Activated CD4-positive, alpha-beta T cell treated with anti-CD3 and anti-CD28 coated beads, Interleukin-2, Interleukin-4, amounts not matched to agents 100 ng/mL and 50 ng/mL, durations not matched to agents 16 hours and 8 hours (primary cell): ENCODE data around the gene RNF4.
"Not testable (repeated sequence)": the region's sequence is repeated elsewhere in the genome, so short reads cannot be mapped to it uniquely, and the experiment has no call there.

Source experiments
- DNase-seq: peaks from one replicate; pipeline ENCODE4 v3.0.0-alpha.2; 2020; ENCODE audit warnings: low spot score

Gene RNF4, protein sequence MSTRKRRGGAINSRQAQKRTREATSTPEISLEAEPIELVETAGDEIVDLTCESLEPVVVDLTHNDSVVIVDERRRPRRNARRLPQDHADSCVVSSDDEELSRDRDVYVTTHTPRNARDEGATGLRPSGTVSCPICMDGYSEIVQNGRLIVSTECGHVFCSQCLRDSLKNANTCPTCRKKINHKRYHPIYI

GRCh38 chr4:2468456-2469191 is at the start of gene RNF4:
TSS of gene RNF4 (plus strand) at chr4:2469106. CDS start at chr4:2490494, 21,388 bp downstream.
- peak; percentile 97 for DNase-seq

GRCh38 chr4:2419814-2420213 is 49.1 kb upstream of the RNF4 start:
- no peak for DNase-seq

- no peak for DNase-seq
Observed at GRCh38 chr4:2421928-2422327, 47.0 kb upstream of the RNF4 start.

DNA sequence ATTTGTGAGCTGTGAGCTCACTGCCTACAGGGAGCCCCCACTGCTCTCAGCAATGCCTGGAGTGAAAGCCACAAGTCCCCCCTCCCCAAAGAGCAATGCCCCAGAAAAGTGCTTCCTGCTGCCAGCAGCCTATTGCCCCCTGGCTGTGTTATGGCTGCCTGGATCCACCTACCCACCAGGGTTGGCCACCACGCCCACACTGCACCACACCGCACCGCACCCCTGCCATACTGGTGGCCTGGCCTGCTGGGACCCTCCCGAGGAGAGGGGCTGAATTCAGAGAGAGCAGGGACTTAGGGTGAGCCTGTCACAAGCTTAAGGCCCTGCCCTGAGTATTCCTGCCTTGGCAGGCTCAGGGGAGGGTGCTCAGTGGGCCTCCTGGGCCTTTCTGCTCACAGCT is 45.8 kb upstream of the RNF4 start:
- DNase-seq = no peak

GRCh38 chr4:2423695-2424094 is 45.2 kb upstream of the RNF4 start:
- DNase-seq = no peak

- no peak for DNase-seq
Observed at GRCh38 chr4:2424581-2424980, 44.3 kb upstream of the RNF4 start.

GRCh38 chr4:2425386-2426068 is 43.4 kb upstream of the RNF4 start:
- no peak for DNase-seq

DNA sequence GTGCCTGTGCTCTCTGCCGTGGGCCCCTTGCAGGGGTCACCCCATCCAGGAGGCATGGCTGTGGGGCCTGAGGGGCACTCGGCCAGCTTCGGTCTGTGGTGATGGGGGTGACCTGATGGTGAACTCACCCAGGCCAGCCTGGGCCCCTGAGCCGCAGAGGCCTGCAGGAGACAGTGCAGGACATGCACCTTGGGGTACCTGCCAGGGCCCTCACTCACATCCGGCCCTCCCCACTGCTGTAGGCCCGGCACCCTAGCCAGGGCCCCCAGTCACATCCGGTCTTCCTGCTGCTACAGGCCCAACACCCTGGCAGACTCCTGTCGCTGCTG is 42.9 kb upstream of the RNF4 start:
- no peak for DNase-seq

- no peak for DNase-seq
Observed at GRCh38 chr4:2426711-2427275, 42.1 kb upstream of the RNF4 start.

DNA sequence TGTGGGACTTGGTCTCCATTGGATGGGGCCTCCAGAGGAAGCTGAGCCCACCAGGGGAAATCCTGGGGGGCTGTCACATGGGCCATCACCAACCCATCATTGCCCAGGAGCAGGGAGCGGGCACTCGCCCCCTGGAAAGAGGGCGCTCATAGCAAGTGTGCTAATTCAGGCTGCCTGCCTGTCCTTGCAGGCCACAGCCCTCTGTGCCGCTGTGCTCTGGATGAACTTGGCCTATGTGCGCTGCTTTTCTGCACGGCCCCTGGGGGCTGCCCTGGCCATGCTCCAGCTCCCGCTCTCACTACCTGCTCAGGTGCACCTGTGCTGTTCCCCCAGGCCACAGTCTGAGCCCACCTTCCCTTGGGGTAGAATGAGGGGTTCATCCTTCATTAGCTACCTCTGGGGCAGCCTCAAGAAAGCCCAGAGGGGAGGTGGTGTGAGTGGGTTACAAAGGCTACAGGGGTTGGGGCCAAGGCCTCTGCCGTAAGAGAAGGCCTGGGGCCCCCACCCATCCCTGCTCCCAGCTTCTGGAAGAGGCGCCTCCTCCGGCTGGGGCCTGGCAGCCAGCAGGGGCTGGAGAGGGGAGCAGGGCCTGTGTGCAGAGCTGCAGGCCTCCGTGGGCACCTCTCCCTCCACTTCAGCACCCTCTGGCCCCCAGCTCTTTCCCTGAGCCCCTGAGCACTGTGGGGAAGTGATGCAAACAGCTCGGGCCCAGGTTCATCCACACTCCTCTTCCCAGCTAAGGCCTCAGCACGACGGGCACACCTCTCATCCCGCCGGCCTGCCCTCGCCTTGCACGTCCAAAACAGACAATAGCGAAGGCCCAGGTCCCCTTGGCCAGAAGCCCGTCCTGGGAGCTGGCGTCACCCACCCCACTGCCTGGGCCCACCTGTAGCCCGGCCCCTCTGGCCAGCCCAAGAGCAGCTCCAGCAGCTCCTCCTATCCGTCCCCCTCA is 41.2 kb upstream of the RNF4 start:
- no peak for DNase-seq

DNA sequence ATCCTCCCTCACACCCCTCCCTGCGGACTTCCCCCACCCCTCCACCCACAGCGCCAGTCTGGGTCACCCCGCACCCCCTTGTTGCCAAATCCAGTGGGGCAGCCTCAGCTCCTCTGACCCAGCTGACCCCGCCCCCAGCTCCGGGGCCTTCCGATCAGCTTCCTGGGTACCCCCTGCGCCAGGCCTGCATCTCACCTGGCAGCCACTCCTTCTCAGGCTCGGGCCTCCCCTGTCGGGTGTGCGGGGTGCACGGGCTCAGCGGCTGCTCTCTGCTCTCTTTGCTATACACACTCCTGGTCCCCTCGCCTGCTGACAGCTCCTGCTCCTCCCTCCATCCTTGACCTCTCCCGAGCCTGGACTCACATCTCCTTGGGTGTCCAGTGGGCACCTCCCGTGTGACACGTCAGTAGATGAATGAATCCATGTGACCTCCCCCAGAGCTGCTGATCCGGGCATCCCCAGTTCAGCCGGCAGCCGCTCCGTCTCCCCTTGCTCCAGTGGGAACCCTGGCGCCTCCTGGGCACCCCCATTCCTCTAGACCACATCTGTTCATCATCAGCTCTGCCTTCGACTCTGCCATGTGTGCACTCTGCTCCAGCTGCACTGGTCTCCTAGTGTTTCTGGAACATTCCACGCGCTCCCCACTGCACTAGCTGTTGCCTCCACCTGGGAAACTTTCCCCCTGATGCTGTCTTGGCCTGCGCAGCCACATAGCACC is 40.3 kb upstream of the RNF4 start:
- DNase-seq = no peak

DNA sequence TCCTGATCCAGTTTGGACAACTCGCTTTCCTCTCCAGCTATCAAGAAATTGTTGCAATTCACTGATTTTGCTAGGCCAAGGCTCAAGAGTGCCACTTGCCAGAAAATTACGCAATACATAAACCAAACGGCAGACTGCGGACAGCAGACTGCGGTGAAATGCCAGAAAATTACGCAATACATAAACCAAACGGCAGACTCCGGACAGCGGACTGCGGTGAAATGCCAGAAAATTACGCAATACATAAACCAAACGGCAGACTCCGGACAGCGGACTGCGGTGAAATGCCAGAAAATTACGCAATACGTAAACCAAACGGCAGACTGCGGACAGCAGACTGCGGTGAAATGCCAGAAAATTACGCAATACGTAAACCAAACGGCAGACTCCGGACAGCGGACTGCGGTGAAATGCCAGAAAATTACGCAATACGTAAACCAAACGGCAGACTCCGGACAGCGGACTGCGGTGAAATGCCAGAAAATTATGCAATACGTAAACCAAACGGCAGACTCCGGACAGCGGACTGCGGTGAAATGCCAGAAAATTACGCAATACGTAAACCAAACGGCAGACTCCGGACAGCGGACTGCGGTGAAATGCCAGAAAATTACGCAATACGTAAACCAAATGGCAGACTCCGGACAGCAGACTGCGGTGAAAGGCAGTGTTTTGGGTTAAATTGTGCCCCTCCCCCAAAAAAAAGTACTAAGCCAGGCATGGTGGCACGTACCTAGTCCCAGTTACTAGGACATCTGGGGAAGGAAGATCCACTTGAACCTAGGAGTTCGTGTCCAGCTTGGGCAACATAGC is 38.8 kb upstream of the RNF4 start:
- DNase-seq = not testable (repeated sequence)

DNA sequence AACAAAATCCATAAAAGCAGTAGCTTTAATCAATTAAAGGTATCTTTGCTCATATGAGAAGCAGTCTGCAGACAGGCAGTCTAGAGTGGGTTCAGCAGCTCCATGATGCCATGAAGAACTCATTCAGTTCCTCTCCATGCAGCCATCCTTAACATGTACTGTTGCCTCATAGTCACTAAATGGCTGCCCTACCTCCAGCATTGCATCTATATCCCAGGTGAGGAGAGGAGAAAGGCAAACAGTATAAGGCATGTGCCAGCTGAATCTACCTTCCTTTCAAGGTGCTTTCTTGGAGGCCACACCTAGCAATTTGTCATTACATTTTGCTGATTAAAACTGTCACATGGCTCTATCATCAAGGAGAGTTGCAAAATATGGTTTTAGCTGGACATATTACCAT is 36.9 kb upstream of the RNF4 start:
- DNase-seq = no peak

DNA sequence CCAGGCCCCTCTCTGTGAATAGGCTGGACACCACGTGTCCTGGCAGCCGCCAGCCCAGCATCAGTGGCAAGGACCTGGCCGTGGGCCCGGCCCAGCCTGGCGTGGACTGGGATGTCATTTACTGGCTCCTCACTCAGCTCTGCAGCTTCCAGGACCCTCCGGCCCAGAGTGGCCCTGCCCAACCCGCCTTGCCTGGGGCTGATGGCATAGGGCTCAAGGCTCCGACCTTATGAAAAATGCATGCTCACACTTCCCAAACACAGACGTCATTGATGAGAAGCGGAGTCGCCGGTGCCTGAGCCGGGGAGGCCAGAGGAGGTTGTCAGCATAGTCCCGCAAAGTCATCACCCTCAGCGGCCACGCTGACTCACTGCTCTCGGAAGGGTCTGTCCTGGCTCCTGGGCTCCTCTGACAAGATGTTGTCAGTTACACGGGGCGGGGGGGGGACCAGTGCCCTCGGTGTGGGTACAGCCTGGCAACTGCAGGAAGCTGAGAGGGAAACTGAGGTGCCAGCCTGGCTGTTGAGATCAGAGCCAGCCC is 35.8 kb upstream of the RNF4 start:
- no peak for DNase-seq

DNA sequence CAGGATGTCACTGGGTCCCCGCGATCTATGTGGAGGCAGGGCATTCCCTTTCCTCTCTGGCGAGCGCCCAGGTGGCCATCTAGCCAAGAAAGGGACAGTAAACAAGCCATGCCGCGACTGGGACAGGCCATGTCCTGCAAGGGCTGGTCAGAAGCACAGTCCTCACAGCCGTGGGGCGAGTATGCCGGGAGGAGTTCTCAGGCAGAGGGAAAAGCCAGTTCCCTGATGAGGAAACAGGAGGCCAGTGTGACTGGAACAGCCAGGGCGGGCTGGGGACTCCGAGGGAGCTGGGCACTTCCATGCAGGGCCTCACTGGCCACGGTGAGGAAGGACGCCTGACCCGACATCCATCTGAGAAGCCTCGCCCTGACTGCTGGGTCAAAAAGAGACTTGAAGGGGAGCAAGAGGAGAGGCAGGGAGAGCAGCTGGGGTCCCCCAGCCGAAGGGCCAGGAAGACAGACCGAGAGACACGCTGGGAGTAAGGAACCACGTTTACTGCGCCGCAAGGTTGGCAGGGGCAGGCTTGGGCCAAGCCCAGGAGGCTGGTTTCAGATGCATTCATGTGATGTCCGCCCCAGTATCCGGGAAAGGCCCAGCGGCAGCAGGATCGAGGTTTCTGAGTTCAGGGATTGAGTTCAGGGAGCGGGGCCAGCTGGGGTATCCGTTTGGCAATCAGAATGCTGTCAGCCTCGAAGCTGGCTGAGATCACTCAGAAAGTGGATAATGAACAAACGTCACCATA is 35.1 kb upstream of the RNF4 start:
- no peak for DNase-seq

- no peak for DNase-seq
Observed at GRCh38 chr4:2434420-2434819, 34.5 kb upstream of the RNF4 start.

DNA sequence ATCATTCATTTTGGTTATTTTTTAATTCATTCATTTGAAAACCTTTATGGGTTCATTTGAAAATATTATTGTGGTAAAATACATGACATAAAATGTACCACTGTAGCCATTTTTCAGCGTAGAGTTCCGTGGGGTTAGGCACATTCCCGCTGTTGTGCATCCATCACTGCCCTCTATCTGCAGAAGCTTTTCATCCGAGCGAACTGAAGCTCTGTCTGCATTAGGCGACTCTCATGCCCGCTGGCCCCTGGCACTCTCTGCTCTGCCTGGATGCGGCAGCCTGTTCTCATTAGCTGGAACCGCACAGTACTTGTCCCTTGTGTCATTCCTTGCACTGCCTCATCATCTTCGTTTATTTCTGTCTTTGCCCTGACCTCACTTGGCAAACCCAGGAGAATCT is 32.6 kb upstream of the RNF4 start:
- no peak for DNase-seq

- no peak for DNase-seq
Observed at GRCh38 chr4:2436761-2437474, 32.0 kb upstream of the RNF4 start.
